Right atrium auricular region (tissue), 2 donors: ENCODE data around the gene LSM12. TPM values are rescaled to one million over a fixed set of nuclear protein-coding genes. Genes with fewer than 3 reads are reported as not detected.

Source experiments
- DNase-seq: peaks from one replicate; pipeline ENCODE4 v3.0.0-alpha.2; 2019; ENCODE audit warnings: low spot score
- H3K27ac ChIP-seq, 2 donors: fragments of 200-600 bp; sonication (generic); 1 replicate in 1 of 2; 2 replicates in 1 of 2; pipeline ENCODE4 v1.5.1; 2016 to 2019
- H3K27me3 ChIP-seq, 2 donors: fragments of 200-600 bp; sonication (generic); one replicate each; pipeline versions ENCODE4 v1.5.1 to v1.6.0; 2017 to 2019
- H3K36me3 ChIP-seq: fragments of 200-600 bp; sonication (generic); one replicate; pipeline ENCODE4 v1.5.1; 2016
- H3K4me1 ChIP-seq, 2 donors: fragments of 200-600 bp; sonication (generic); one replicate each; pipeline versions ENCODE4 v1.5.1 to v1.6.0; 2017 to 2019
- H3K4me3 ChIP-seq, 2 donors: fragments of 200-600 bp; sonication (generic); 1 replicate in 1 of 2; 2 replicates in 1 of 2; pipeline ENCODE4 v1.5.1; 2017 to 2019; ENCODE audit warnings: mild to moderate bottlenecking in 1 of 2, moderate library complexity in 1 of 2
- H3K9me3 ChIP-seq, 2 donors: fragments of 200-600 bp; sonication (generic); one replicate each; pipeline ENCODE4 v1.5.1; 2019
- total RNA-seq, 2 donors: library from RNA; depleted of rRNA; stranded (reverse); fragments of >200 nt; gene quantifications; one replicate each; pipeline ENCODE4 v1.1.0, GENCODE V29; 2016
- TF ChIP-seq, protein P1 (sequence below), 2 donors: fragments of 200-600 bp; sonication (generic); IDR thresholded peaks; one replicate each; pipeline ENCODE4 v1.5.1; 2019; ENCODE audit warnings: antibody characterized with exemption in 2 of 2

The LSM12 gene
- total RNA-seq, 2 donors from 2014 or later = 36.8 to 41.3 TPM

DNA sequence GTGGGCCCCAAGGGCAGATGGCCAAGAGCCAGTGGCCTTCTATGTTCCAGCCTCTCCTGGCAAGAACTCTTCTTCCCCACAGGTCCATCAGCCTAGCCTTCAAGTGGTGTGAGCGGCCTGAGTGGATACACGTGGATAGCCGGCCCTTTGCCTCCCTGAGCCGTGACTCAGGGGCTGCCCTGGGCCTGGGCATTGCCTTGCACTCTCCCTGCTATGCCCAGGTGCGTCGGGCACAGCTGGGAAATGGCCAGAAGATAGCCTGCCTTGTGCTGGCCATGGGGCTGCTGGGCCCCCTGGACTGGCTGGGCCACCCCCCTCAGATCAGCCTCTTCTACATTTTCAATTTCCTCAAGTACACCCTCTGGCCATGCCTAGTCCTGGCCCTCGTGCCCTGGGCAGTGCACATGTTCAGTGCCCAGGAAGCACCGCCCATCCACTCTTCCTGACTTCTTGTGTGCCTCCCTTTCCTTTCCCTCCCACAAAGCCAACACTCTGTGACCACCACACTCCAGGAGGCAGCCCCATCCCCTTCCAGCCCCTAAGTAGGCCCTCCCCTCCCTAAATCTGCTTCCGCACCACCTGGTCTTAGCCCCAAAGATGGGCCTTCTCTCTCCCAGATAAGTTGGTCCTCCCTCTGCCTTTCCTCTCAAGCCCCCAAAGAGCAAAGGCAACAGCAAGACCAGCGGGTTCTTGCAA is 9.3 kb upstream of the LSM12 start:
- DNase-seq = no peak
- no peaks in the 10 kb centered on the region for H3K9me3 ChIP-seq
- H3K36me3 ChIP-seq = peaks cover 52% of the 10 kb centered on the region
- TF ChIP-seq, protein P1, sequence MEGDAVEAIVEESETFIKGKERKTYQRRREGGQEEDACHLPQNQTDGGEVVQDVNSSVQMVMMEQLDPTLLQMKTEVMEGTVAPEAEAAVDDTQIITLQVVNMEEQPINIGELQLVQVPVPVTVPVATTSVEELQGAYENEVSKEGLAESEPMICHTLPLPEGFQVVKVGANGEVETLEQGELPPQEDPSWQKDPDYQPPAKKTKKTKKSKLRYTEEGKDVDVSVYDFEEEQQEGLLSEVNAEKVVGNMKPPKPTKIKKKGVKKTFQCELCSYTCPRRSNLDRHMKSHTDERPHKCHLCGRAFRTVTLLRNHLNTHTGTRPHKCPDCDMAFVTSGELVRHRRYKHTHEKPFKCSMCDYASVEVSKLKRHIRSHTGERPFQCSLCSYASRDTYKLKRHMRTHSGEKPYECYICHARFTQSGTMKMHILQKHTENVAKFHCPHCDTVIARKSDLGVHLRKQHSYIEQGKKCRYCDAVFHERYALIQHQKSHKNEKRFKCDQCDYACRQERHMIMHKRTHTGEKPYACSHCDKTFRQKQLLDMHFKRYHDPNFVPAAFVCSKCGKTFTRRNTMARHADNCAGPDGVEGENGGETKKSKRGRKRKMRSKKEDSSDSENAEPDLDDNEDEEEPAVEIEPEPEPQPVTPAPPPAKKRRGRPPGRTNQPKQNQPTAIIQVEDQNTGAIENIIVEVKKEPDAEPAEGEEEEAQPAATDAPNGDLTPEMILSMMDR (IDR thresholded peaks at IDR 0.05) = no peak
- H3K27me3 ChIP-seq = no peaks in the 10 kb centered on the region
- peaks cover 0 to 11% of the 10 kb centered on the region in 2 donors for H3K4me1 ChIP-seq
- H3K4me3 ChIP-seq = no peak overlapping the region
- H3K27ac ChIP-seq = no peak overlapping the region

DNA sequence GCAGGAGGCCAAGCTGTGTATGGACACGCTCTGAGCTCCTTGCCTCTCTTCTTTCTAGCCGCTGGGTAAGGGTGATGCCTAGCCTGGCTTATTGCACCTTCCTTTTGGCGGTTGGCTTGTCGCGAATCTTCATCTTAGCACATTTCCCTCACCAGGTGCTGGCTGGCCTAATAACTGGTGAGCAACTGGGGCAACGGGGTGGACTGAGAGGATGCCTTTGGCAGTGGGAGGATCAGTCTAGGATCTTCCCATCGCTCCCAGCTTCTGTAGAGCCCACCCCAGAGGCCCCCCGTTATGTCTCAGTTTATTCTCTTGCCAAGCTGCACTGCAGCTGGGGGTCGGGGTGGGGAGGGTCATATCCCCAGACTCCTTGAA is 8.4 kb upstream of the LSM12 start:
- H3K36me3 ChIP-seq = peaks cover 43% of the 10 kb centered on the region
- no peak overlapping the region for H3K4me3 ChIP-seq
- H3K27ac ChIP-seq = no peak overlapping the region
- H3K4me1 ChIP-seq = peaks cover 0 to 14% of the 10 kb centered on the region in 2 donors
- TF ChIP-seq, protein P1 (IDR thresholded peaks at IDR 0.05) = no peak
- DNase-seq = no peak
- no peaks in the 10 kb centered on the region for H3K9me3 ChIP-seq
- no peaks in the 10 kb centered on the region for H3K27me3 ChIP-seq

DNA sequence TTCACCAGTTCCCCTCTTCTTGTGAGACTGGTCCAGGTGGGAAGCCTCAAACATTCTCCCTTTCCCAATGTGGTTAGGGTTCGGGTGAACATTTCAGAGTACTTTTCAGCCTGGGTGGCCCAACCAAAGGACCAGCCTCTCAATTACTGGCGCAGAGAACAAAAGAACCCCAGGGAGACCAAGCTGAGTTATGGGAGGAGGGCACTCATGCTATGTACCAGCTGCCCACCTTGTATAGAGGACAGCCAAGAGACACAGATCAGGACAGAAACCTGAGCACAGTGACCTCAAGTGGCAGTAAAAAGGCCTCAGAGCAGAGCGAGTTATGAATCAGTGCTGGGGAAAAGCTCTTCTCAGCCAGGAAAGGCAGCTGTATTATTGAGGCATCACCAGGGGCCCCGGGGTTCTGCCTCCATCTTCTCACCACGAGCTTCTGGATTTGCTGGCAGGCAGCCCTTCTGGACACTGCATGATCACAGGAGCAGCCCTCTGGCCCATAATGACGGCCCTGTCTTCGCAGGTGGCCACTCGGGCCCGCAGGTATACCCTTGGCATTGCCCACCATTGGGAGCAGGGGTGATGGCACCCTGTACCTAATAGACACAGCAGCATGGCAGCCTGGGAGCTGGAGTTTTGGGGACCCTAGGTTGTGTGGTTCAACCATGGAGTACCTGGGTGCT is 7.9 kb upstream of the LSM12 start:
- peaks cover 0 to 19% of the 10 kb centered on the region in 2 donors for H3K4me1 ChIP-seq
- H3K9me3 ChIP-seq = no peaks in the 10 kb centered on the region
- no peaks in the 10 kb centered on the region for H3K27me3 ChIP-seq
- peaks cover 41% of the 10 kb centered on the region for H3K36me3 ChIP-seq
- H3K4me3 ChIP-seq = no peak overlapping the region
- no peak overlapping the region for H3K27ac ChIP-seq
- DNase-seq = no peak
- TF ChIP-seq, protein P1 (IDR thresholded peaks at IDR 0.05) = no peak

DNA sequence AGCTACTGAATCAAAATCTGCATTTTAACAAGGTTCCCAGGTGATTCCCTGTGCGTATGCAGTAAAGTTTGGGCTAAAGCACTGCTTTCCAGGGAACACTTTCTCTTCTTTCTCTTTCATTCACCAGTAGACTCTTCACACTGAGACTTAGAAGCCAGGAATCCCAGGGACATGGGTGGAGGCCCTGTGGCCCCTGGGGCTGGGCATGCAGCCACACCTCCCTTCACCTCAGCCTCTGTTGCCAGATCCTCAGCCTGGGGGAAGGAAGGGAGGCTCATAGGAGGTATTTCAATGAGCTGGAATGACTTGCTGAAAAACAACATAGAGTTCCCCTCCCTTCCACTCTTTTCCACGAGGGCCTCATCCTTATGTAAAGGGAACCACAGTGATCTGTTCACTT is 5.3 kb upstream of the LSM12 start:
- Histone ChIP-seq H3K27ac (peak overlapping the region; percentile 28 to 85), H3K4me1 (peaks cover 0 to 29% of the 10 kb centered on the region in 2 donors), H3K27me3 (no peaks in the 10 kb centered on the region), H3K36me3 (peaks cover 16% of the 10 kb centered on the region), H3K9me3 (no peaks in the 10 kb centered on the region), H3K4me3 (peak overlapping the region; percentile 53 to 65)
- no peak for DNase-seq
- TF ChIP-seq, protein P1 (IDR thresholded peaks at IDR 0.05) = no peak

DNA sequence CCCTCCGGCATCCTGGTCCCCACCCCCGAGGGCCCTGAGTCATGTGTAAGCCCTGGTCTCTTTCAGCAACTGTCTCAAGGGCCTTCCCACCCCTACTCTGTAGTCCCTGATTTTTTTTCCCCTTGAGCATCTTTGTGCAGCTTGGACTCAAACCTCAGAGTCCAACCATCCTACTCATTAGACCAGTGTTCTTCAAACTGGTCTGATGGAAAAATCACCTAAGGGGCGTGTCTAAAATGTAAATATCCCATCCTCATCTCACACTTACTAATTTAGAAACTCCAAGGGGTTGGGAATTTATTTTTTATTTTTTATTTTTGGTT is 4.7 kb upstream of the LSM12 start:
- no peak for DNase-seq

More for the DNA sequence above, 4.7 kb upstream of the LSM12 start:
- TF ChIP-seq, protein P1 (IDR thresholded peaks at IDR 0.05) = no peak
- no peaks in the 10 kb centered on the region for H3K9me3 ChIP-seq
- H3K27me3 ChIP-seq = no peaks in the 10 kb centered on the region
- peak overlapping the region; percentile 53 to 65 for H3K4me3 ChIP-seq
- peaks cover 9% of the 10 kb centered on the region for H3K36me3 ChIP-seq
- peaks cover 0 to 30% of the 10 kb centered on the region in 2 donors for H3K4me1 ChIP-seq
- peak overlapping the region; percentile 85 to 89 for H3K27ac ChIP-seq
